GM23248 (cell line): ENCODE measurements around the gene ARHGAP10.

Source experiments
- EZH2 ChIP-seq: fragments of 200-600 bp; sonication (generic); IDR thresholded peaks from 2 replicates; pipeline ENCODE4 v1.6.1; 2018; ENCODE audit warnings: antibody characterized with exemption, mild to moderate bottlenecking; ENCODE audit not compliant: insufficient read depth, poor library complexity, severe bottlenecking
- EZH2phosphoT487 ChIP-seq: fragments of 200-600 bp; sonication (generic); IDR thresholded peaks from 2 replicates; pipeline ENCODE4 v1.6.1; 2018; ENCODE audit warnings: antibody characterized with exemption, moderate library complexity, mild to moderate bottlenecking, low read depth; ENCODE audit not compliant: insufficient read depth

- no peak for TF ChIP-seq EZH2phosphoT487
- no peak for TF ChIP-seq EZH2
Measured at GRCh38 chr4:147985376-147985775, 253.5 kb downstream of the ARHGAP10 start.
